HG03460 (cell line): Measurements from ENCODE around the gene GPX4.

Source experiments
- ATAC-seq: cut with Tn5 transposase; IDR thresholded peaks from one replicate; pipeline ENCODE4 v1.9.1; 2021; ENCODE audit not compliant: unreplicated experiment

The GPX4 gene

GRCh38 chr19:1103708-1104310 is at the start of gene GPX4:
TSS of gene GPX4 (plus strand) at chr19:1103994. CDS start at chr19:1104044, 50 bp downstream.
- peak; percentile 61 for ATAC-seq

- ATAC-seq = no peak
Measured at GRCh38 chr19:1054102-1055027, 49.4 kb upstream of the GPX4 start.

GRCh38 chr19:1055028-1055425 is 48.8 kb upstream of the GPX4 start:
- ATAC-seq = no peak

- ATAC-seq = no peak
Measured at GRCh38 chr19:1055886-1056620, 47.7 kb upstream of the GPX4 start.

- no peak for ATAC-seq
Measured at GRCh38 chr19:1057176-1057855, 46.5 kb upstream of the GPX4 start.

- ATAC-seq = no peak
Measured at GRCh38 chr19:1058112-1058511, 45.7 kb upstream of the GPX4 start.

- ATAC-seq = no peak
Measured at GRCh38 chr19:1060689-1061088, 43.1 kb upstream of the GPX4 start.

GRCh38 chr19:1061987-1062386 is 41.8 kb upstream of the GPX4 start:
- ATAC-seq = no peak

- ATAC-seq = no peak
Measured at GRCh38 chr19:1062387-1063029, 41.3 kb upstream of the GPX4 start.

- ATAC-seq = no peak
Measured at GRCh38 chr19:1063030-1063908, 40.5 kb upstream of the GPX4 start.

- ATAC-seq = no peak
Measured at GRCh38 chr19:1063909-1064660, 39.7 kb upstream of the GPX4 start.

GRCh38 chr19:1064661-1065605 is 38.9 kb upstream of the GPX4 start:
- no peak for ATAC-seq

GRCh38 chr19:1065606-1066109 is 38.1 kb upstream of the GPX4 start:
- no peak for ATAC-seq

GRCh38 chr19:1066251-1066747 is 37.5 kb upstream of the GPX4 start:
- no peak for ATAC-seq

GRCh38 chr19:1066748-1067340 is 37.0 kb upstream of the GPX4 start, which contains the start of gene ARHGAP45:
TSS of gene ARHGAP45 (plus strand) at chr19:1067167. CDS start at chr19:1067406, 239 bp downstream.
- ATAC-seq = no peak

GRCh38 chr19:1067341-1067957 is 36.3 kb upstream of the GPX4 start:
- no peak for ATAC-seq
